ENCODE data around the gene LRP1.

Gene LRP1

GRCh38 chr12:57203201-57203600, 74.9 kb downstream of the LRP1 start:
- Histone ChIP-seq H3K27me3 (no peaks in the 10 kb centered on the region), H4K20me1 (peaks cover 0 to 95% (median 0%) of the 10 kb centered on the region in 11 experiments; a peak in 10 of 22 replicates), H3K9me3 (replicated peaks in 1 of 11) (no peaks in the 10 kb centered on the region), H3K4me3 (no peak overlapping the region), H3K36me3 (peaks cover 15 to 99% (median 60%) of the 10 kb centered on the region in 11 experiments; a peak in 17 of 22 replicates), H3K9ac (no peak overlapping the region), H3K27ac (no peak overlapping the region), H3K4me1 (peaks cover 0 to 12% (median 5%) of the 10 kb centered on the region in 10 experiments; a peak in 9 of 20 replicates), H3K4me2 (no peak overlapping the region)
- no peak for TF ChIP-seq Cebpa-rat (IDR thresholded peaks at IDR 0.05)

DNA sequence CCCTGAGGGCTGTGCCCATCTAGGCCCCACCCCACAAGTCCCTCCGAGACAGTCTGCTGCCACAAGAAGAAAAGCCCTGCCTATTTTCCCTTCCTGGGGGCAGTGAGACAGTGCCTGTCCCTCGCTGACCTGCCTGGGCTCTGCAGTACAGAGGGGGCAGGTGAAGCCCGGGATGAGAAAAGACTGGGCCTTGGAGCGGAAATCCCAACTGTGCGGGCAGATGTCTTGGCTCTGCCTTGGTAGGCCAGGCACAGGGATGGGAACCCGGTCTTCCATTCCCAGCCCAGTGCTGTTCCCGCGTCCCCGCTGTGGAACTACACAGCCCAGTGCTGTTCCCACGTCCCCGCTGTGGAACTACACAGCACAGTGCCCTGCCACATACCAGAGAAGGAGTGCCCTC, 75.5 kb downstream of the LRP1 start:
- H3K9ac ChIP-seq = peak overlapping the region in 1 of 11 experiments; percentile 14; a peak in 1 of 22 replicates
- peaks cover 12 to 99% (median 54%) of the 10 kb centered on the region in 11 experiments; a peak in 17 of 22 replicates for H3K36me3 ChIP-seq
- H3K9me3 ChIP-seq (replicated peaks in 1 of 11) = no peaks in the 10 kb centered on the region
- H3K4me2 ChIP-seq = no peak overlapping the region
- no peaks in the 10 kb centered on the region for H3K27me3 ChIP-seq
- no peak overlapping the region for H3K27ac ChIP-seq
- H3K4me1 ChIP-seq = peaks cover 0 to 17% (median 10%) of the 10 kb centered on the region in 10 experiments; a peak in 9 of 20 replicates
- TF ChIP-seq Cebpa-rat (IDR thresholded peaks at IDR 0.05) = no peak
- H3K4me3 ChIP-seq = no peak overlapping the region
- H4K20me1 ChIP-seq = peaks cover 0 to 95% (median 0%) of the 10 kb centered on the region in 11 experiments; a peak in 10 of 22 replicates

DNA sequence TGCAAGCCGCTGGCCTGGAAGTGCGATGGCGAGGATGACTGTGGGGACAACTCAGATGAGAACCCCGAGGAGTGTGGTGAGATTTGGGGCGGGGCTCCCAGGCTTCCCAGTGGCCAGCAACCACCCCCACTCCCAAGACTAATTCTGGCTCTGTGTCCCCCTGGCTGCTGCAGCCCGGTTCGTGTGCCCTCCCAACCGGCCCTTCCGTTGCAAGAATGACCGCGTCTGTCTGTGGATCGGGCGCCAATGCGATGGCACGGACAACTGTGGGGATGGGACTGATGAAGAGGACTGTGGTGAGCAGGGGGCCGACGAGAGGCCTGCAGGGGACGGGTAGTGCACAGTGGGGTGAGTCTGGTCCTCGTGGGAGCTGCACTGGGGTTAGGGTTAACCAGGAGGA, 76.2 kb downstream of the LRP1 start:
- peaks cover 0 to 24% (median 12%) of the 10 kb centered on the region in 10 experiments; a peak in 13 of 20 replicates for H3K4me1 ChIP-seq
- no peak overlapping the region for H3K27ac ChIP-seq
- no peaks in the 10 kb centered on the region for H3K27me3 ChIP-seq
- peak overlapping the region in 2 of 11 experiments; percentile 18 to 32; a peak in 2 of 22 replicates for H3K4me2 ChIP-seq
- H3K9ac ChIP-seq = peak overlapping the region in 2 of 11 experiments; percentile 9 to 14; a peak in 1 of 22 replicates
- H3K9me3 ChIP-seq (replicated peaks in 1 of 11) = no peaks in the 10 kb centered on the region
- H3K36me3 ChIP-seq = peaks cover 10 to 99% (median 48%) of the 10 kb centered on the region in 11 experiments; a peak in 17 of 22 replicates
- H3K4me3 ChIP-seq = no peak overlapping the region
- TF ChIP-seq Cebpa-rat (IDR thresholded peaks at IDR 0.05) = no peak
- H4K20me1 ChIP-seq = peaks cover 0 to 95% (median 0%) of the 10 kb centered on the region in 11 experiments; a peak in 10 of 22 replicates

DNA sequence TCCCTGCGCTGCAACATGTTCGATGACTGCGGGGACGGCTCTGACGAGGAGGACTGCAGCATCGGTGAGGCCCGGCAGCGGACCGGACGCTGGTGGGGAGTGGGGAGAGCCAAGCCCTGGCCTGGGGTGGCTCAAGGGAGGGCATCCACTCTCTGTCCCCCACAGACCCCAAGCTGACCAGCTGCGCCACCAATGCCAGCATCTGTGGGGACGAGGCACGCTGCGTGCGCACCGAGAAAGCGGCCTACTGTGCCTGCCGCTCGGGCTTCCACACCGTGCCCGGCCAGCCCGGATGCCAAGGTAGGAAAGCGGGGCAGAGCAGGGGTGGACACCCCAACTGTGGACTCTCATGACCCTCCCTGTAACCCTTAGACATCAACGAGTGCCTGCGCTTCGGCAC, 76.9 kb downstream of the LRP1 start:
- Histone ChIP-seq H3K4me1 (peaks cover 0 to 31% (median 18%) of the 10 kb centered on the region in 10 experiments; a peak in 17 of 20 replicates), H3K9ac (peak overlapping the region in 1 of 11 experiments; percentile 14; a peak in 1 of 22 replicates), H3K4me3 (no peak overlapping the region), H3K36me3 (peaks cover 6 to 99% (median 44%) of the 10 kb centered on the region in 11 experiments; a peak in 17 of 22 replicates), H3K27me3 (no peaks in the 10 kb centered on the region), H3K9me3 (replicated peaks in 1 of 11) (no peaks in the 10 kb centered on the region), H4K20me1 (peaks cover 0 to 95% (median 0%) of the 10 kb centered on the region in 11 experiments; a peak in 10 of 22 replicates), H3K27ac (no peak overlapping the region), H3K4me2 (no peak overlapping the region)
- TF ChIP-seq Cebpa-rat (IDR thresholded peaks at IDR 0.05) = no peak

DNA sequence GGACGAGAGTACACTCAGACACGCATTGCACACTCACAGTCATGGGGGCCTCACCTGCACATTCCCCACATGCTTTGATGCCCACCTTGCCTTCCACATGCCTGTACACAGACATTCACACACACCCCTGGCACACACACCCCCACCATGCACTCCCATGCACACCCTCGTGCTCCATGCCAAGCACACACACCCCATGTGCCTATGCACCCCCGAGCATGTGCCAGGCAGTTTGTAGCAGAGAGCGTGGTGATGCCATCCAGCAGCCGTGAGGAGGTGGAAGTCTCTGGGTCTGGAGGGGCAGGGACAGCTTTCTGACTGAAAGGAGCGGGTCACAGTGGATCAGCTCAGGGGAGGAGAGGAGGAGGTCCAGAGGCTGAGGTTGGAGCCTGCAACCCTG, 77.6 kb downstream of the LRP1 start:
- no peaks in the 10 kb centered on the region for H3K9me3 ChIP-seq (replicated peaks in 1 of 11)
- no peak overlapping the region for H3K4me2 ChIP-seq
- no peak overlapping the region for H3K27ac ChIP-seq
- H3K9ac ChIP-seq = no peak overlapping the region
- no peak overlapping the region for H3K4me3 ChIP-seq
- H4K20me1 ChIP-seq = peaks cover 0 to 98% (median 6%) of the 10 kb centered on the region in 11 experiments; a peak in 11 of 22 replicates
- H3K36me3 ChIP-seq = peaks cover 6 to 99% (median 42%) of the 10 kb centered on the region in 11 experiments; a peak in 17 of 22 replicates
- H3K27me3 ChIP-seq = no peaks in the 10 kb centered on the region
- H3K4me1 ChIP-seq = peaks cover 0 to 39% (median 26%) of the 10 kb centered on the region in 10 experiments; a peak in 17 of 20 replicates
- TF ChIP-seq Cebpa-rat (IDR thresholded peaks at IDR 0.05) = no peak

DNA sequence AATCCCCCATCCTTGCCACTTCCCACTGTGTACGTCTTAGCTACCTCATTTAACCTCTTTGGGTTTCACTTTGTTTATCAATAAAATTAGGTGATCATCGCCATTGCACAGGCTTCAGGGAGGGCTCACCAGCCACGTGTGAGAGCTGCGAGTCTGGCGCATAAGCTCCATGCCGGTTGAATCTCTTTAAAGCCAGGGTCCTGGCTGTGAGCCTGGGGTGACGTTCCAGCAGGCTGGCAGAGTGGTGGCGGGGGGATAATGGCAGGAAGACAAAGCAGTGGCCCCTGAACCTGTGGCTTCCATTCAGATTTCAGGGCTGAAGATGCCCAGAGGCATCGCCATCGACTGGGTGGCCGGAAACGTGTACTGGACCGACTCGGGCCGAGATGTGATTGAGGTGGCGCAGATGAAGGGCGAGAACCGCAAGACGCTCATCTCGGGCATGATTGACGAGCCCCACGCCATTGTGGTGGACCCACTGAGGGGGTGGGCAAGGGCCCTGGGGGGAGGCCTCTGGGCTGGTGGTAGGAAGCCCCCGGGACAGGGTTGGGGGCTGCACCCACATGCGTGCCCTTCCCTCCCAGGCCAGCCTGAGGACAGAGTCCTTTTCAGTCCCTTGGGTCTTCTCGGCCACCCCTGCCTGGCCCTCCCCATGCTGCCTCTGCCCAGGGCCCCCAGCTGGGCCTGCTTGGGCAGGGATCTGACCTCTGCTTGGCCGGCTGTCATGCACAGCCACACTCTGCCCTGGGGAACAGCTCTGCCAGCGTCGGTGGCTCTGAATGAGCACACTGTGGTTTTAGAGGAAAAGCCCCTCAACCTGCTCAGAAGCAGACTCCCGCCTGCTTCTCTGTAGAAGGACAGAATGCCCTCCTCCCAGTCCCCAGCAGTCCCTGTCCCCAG, 79.7 kb downstream of the LRP1 start:
- H3K9me3 ChIP-seq (replicated peaks in 1 of 11) = no peaks in the 10 kb centered on the region
- H3K27me3 ChIP-seq = no peaks in the 10 kb centered on the region
- H3K4me1 ChIP-seq = peaks cover 8 to 59% (median 46%) of the 10 kb centered on the region in 10 experiments
- peak overlapping the region in 6 of 11 experiments; percentile 6 to 55 (median 49); a peak in 10 of 22 replicates for H3K4me2 ChIP-seq
- peak overlapping the region in 2 of 11 experiments; percentile 29 to 39; a peak in 1 of 22 replicates for H3K9ac ChIP-seq
- peaks cover 0 to 100% (median 12%) of the 10 kb centered on the region in 11 experiments; a peak in 12 of 22 replicates for H4K20me1 ChIP-seq
- TF ChIP-seq Cebpa-rat (IDR thresholded peaks at IDR 0.05) = no peak
- peaks cover 6 to 99% (median 29%) of the 10 kb centered on the region in 11 experiments; a peak in 17 of 22 replicates for H3K36me3 ChIP-seq
- no peak overlapping the region for H3K27ac ChIP-seq
- H3K4me3 ChIP-seq = no peak overlapping the region

DNA sequence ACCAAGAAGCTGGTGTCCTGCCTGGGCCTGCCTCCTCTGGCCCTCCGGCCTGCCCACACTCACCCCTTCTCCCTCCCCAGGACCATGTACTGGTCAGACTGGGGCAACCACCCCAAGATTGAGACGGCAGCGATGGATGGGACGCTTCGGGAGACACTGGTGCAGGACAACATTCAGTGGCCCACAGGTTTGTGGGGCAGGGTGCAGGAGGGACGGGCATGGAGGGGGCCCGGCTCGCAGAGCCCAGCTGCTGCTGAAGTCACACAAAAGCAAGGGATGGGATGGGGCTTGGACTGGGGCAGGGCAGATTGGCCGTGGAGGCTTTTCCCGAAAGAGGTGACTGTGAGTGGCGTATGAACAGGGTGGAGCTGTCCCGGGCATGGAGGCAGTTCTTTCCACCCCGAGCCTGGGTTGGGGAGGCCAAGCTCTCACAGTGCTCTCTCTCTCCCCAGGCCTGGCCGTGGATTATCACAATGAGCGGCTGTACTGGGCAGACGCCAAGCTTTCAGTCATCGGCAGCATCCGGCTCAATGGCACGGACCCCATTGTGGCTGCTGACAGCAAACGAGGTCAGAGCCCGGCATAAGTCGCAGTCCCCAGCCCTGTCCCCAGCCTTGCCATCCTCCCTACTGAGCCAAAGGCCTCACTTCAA, 80.5 kb downstream of the LRP1 start:
- Histone ChIP-seq H3K9ac (peak overlapping the region in 2 of 11 experiments; percentile 29 to 39; a peak in 1 of 22 replicates), H3K4me3 (no peak overlapping the region), H3K9me3 (replicated peaks in 1 of 11) (no peaks in the 10 kb centered on the region), H3K4me1 (peaks cover 14 to 65% (median 54%) of the 10 kb centered on the region in 10 experiments), H3K36me3 (peaks cover 5 to 94% (median 21%) of the 10 kb centered on the region in 11 experiments; a peak in 16 of 22 replicates), H3K27ac (no peak overlapping the region), H4K20me1 (peaks cover 0 to 99% (median 15%) of the 10 kb centered on the region in 11 experiments; a peak in 12 of 22 replicates), H3K4me2 (peak overlapping the region in 5 of 11 experiments; percentile 21 to 89 (median 50); a peak in 10 of 22 replicates), H3K27me3 (peaks cover 2 to 5% (median 4%) of the 10 kb centered on the region in 11 experiments)
- no peak for TF ChIP-seq Cebpa-rat (IDR thresholded peaks at IDR 0.05)

DNA sequence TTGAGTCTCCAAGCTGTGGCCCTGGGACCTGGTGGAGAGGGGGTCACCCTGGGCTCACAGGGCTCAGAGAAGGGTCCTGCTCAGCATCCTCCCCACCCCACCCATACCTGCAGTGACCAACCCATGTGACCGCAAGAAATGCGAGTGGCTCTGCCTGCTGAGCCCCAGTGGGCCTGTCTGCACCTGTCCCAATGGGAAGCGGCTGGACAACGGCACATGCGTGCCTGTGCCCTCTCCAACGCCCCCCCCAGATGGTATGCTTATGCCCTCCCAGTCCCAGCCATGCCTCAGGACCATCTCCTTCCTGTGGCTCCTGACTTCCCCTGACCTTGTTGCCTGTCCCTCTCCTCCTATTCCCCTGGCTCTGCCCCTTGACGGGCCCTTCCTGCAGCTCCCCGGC, 81.6 kb downstream of the LRP1 start:
- no peaks in the 10 kb centered on the region for H3K9me3 ChIP-seq (replicated peaks in 1 of 11)
- peaks cover under 1 to 83% (median 9%) of the 10 kb centered on the region in 11 experiments; a peak in 15 of 22 replicates for H3K36me3 ChIP-seq
- H3K4me3 ChIP-seq = no peak overlapping the region
- H3K4me2 ChIP-seq = peak overlapping the region in 9 of 11 experiments; percentile 39 to 89 (median 75); a peak in 16 of 22 replicates
- no peak for TF ChIP-seq Cebpa-rat (IDR thresholded peaks at IDR 0.05)
- H3K27me3 ChIP-seq = peaks cover 13 to 16% (median 16%) of the 10 kb centered on the region in 11 experiments
- H4K20me1 ChIP-seq = peaks cover 5 to 99% (median 24%) of the 10 kb centered on the region in 11 experiments; a peak in 18 of 22 replicates
- H3K4me1 ChIP-seq = peaks cover 25 to 70% (median 65%) of the 10 kb centered on the region in 10 experiments
- H3K9ac ChIP-seq = no peak overlapping the region; a peak in 1 of 22 replicates
- no peak overlapping the region for H3K27ac ChIP-seq

Data from BLaER1 treated with 17β-estradiol and CSF1 and Interleukin-3, amounts not matched to agents 10 nM and 100 nM (cell line).